Activated CD8-positive, alpha-beta T cell treated with anti-CD3 and anti-CD28 coated beads for 36 hours (primary cell): ENCODE data around the gene CFAP100. TPM values are rescaled to one million over a fixed set of nuclear protein-coding genes. Genes with fewer than 3 reads are reported as not detected.
A peak's percentile ranks its signal among the peaks of the same experiment; 100 is the strongest.

Experiments
- ATAC-seq: fragments of 200-7000 bp; cut with Tn5 transposase; one replicate; pipeline ENCODE4 v1.10.0; 2021; ENCODE audit warnings: mild to moderate bottlenecking, moderate library complexity
- CTCF ChIA-PET: fragments of 350-600 bp; sonication (Branson Sonifier 250); formaldehyde crosslinking; loops from one replicate; lab custom pipeline; 2021; ENCODE audit warnings: antibody characterized with exemption; lab: Charles Lee
- POLR2A ChIA-PET: fragments of 350-600 bp; sonication (Branson Sonifier 250); formaldehyde crosslinking; loops from one replicate; lab custom pipeline; 2021; ENCODE audit warnings: antibody characterized with exemption; lab: Charles Lee
- DNase-seq: peaks from one replicate; pipeline ENCODE4 v3.0.0-alpha.2; 2020
- H3K27ac Mint-ChIP-seq: one replicate; pipeline ENCODE4 v1.8.0; 2021; ENCODE audit warnings: mild to moderate bottlenecking, mixed read lengths
- H3K27me3 Mint-ChIP-seq: one replicate; pipeline ENCODE4 v1.8.0; 2021; ENCODE audit warnings: mixed read lengths
- H3K36me3 Mint-ChIP-seq: one replicate; pipeline ENCODE4 v1.8.0; 2021; ENCODE audit warnings: low read depth, mixed read lengths
- H3K4me1 Mint-ChIP-seq: one replicate; pipeline ENCODE4 v1.8.0; 2021; ENCODE audit warnings: low read depth, mixed read lengths
- H3K4me3 Mint-ChIP-seq: one replicate; pipeline ENCODE4 v1.8.0; 2021; ENCODE audit warnings: mild to moderate bottlenecking, moderate library complexity, mixed read lengths
- H3K9me3 Mint-ChIP-seq: one replicate; pipeline ENCODE4 v1.8.0; 2021; ENCODE audit warnings: mixed read lengths
- CTCF ChIP-seq: fragments of 200-600 bp; IDR thresholded peaks from one replicate; pipeline ENCODE4 v1.8.0; 2022; ENCODE audit warnings: antibody characterized with exemption, mild to moderate bottlenecking
- intact Hi-C: fragments of 100-400 bp; cut with micrococcal nuclease; formaldehyde crosslinking; loops from one replicate; pipeline ENCODE4 v1.10.0; 2022
- total RNA-seq, 2 experiments: library from RNA; stranded (reverse); gene quantifications; one replicate each; pipeline ENCODE4 v1.2.3, GENCODE V29; 2021

CFAP100 gene
- total RNA-seq, 2 experiments from 2014 or later, result not detected

- Mint-ChIP-seq H3K27me3 (no peaks in the 10 kb centered on the region), H3K4me1 (peaks cover 25% of the 10 kb centered on the region), H3K27ac (peak overlapping the region; percentile 47), H3K9me3 (no peaks in the 10 kb centered on the region), H3K4me3 (peak overlapping the region; percentile 80), H3K36me3 (peaks cover 23% of the 10 kb centered on the region)
- ChIA-PET POLR2A (interaction anchor here (1.0 to 1.3 kb wide), 2 partner anchors 8 to 393 kb away, joined by 3 to 4 read pairs; partner anchors contain the start of gene SLC41A3), CTCF (no interaction called here)
- DNase-seq, result no peak
- no peak for TF ChIP-seq CTCF
- no peak for ATAC-seq
- intact Hi-C loops, result no loop called here
Observed at GRCh38 chr3:126477061-126477380, 82.3 kb downstream of the CFAP100 start.

- peaks cover 7% of the 10 kb centered on the region for H3K4me1 Mint-ChIP-seq
- no peak for TF ChIP-seq CTCF
- no peak overlapping the region for H3K4me3 Mint-ChIP-seq
- no peaks in the 10 kb centered on the region for H3K9me3 Mint-ChIP-seq
- ChIA-PET POLR2A (no interaction called here), CTCF (no interaction called here)
- DNase-seq (no peak), ATAC-seq (no peak)
- intact Hi-C loops, result no loop called here
- H3K27ac Mint-ChIP-seq, result no peak overlapping the region
- peaks cover 7% of the 10 kb centered on the region for H3K36me3 Mint-ChIP-seq
- no peaks in the 10 kb centered on the region for H3K27me3 Mint-ChIP-seq
Observed at GRCh38 chr3:126478581-126479310, 84.0 kb downstream of the CFAP100 start.

- no peak overlapping the region for H3K27ac Mint-ChIP-seq
- no peak for TF ChIP-seq CTCF
- CTCF ChIA-PET, result no interaction called here
- no peak overlapping the region for H3K4me3 Mint-ChIP-seq
- H3K4me1 Mint-ChIP-seq, result peaks cover 6% of the 10 kb centered on the region
- DNase-seq (no peak), ATAC-seq (no peak)
- peaks cover 2% of the 10 kb centered on the region for H3K36me3 Mint-ChIP-seq
- no peaks in the 10 kb centered on the region for H3K27me3 Mint-ChIP-seq
- no peaks in the 10 kb centered on the region for H3K9me3 Mint-ChIP-seq
- POLR2A ChIA-PET, result no interaction called here
- intact Hi-C loops, result no loop called here
Observed at GRCh38 chr3:126479642-126480041, 84.9 kb downstream of the CFAP100 start.

GRCh38 chr3:126480206-126480605 is 85.5 kb downstream of the CFAP100 start:
- ATAC-seq (no peak), DNase-seq (no peak)
- intact Hi-C loops, result no loop called here
- Mint-ChIP-seq H3K27me3 (no peaks in the 10 kb centered on the region), H3K9me3 (no peaks in the 10 kb centered on the region), H3K27ac (no peak overlapping the region), H3K36me3 (no peaks in the 10 kb centered on the region), H3K4me1 (peaks cover 6% of the 10 kb centered on the region), H3K4me3 (no peak overlapping the region)
- TF ChIP-seq CTCF, result no peak
- ChIA-PET POLR2A (no interaction called here), CTCF (no interaction called here)

GRCh38 chr3:126480861-126481260 is 86.2 kb downstream of the CFAP100 start:
- intact Hi-C loops, result no loop called here
- CTCF ChIA-PET, result no interaction called here
- no peak for TF ChIP-seq CTCF
- POLR2A ChIA-PET, result no interaction called here
- no peak overlapping the region for H3K27ac Mint-ChIP-seq
- DNase-seq (no peak), ATAC-seq (no peak)
- H3K4me3 Mint-ChIP-seq, result no peak overlapping the region
- H3K9me3 Mint-ChIP-seq, result no peaks in the 10 kb centered on the region
- no peaks in the 10 kb centered on the region for H3K27me3 Mint-ChIP-seq
- H3K4me1 Mint-ChIP-seq, result peaks cover 6% of the 10 kb centered on the region
- no peaks in the 10 kb centered on the region for H3K36me3 Mint-ChIP-seq
